ENCODE data around the gene PTPN14.

PTPN14 gene

GRCh38 chr1:214338212-214338611 is 213.2 kb downstream of the PTPN14 start:
- no peak for TF ChIP-seq SPI1 (IDR thresholded peaks at IDR 0.05; ENCODE audit: borderline replicate concordance, low read depth)
- no peak for TF ChIP-seq GABPA (IDR thresholded peaks at IDR 0.05; ENCODE audit: low read depth)
- no peak for TF ChIP-seq POLR2AphosphoS5 (IDR thresholded peaks at IDR 0.05; ENCODE audit: low read depth)
- no peak for TF ChIP-seq REST (IDR thresholded peaks at IDR 0.05; ENCODE audit: insufficient replicate concordance, low read depth)
- TF ChIP-seq CTCF (IDR thresholded peaks at IDR 0.05; ENCODE audit: insufficient read depth, low read length): no peak
- no peak overlapping the region for H3K27ac ChIP-seq (replicated peaks)
- H3K4me3 ChIP-seq (replicated peaks; ENCODE audit: insufficient read depth, low read length): no peak overlapping the region
- no peak for DNase-seq (ENCODE audit: low read depth in 1 of 2, low spot score in 1 of 2)
- no peaks in the 10 kb centered on the region for H3K27me3 ChIP-seq (ENCODE audit: insufficient read depth, poor library complexity, severe bottlenecking)

- Histone ChIP-seq H3K4me3 (replicated peaks; ENCODE audit: insufficient read depth, low read length) (no peak overlapping the region), H3K27me3 (ENCODE audit: insufficient read depth, poor library complexity, severe bottlenecking) (no peaks in the 10 kb centered on the region), H3K27ac (replicated peaks) (no peak overlapping the region)
- TF ChIP-seq POLR2AphosphoS5 (IDR thresholded peaks at IDR 0.05; ENCODE audit: low read depth): no peak
- TF ChIP-seq REST (IDR thresholded peaks at IDR 0.05; ENCODE audit: insufficient replicate concordance, low read depth): no peak
- TF ChIP-seq GABPA (IDR thresholded peaks at IDR 0.05; ENCODE audit: low read depth): no peak
- no peak for TF ChIP-seq SPI1 (IDR thresholded peaks at IDR 0.05; ENCODE audit: borderline replicate concordance, low read depth)
- no peak for TF ChIP-seq CTCF (IDR thresholded peaks at IDR 0.05; ENCODE audit: insufficient read depth, low read length)
- no peak for DNase-seq (ENCODE audit: low read depth in 1 of 2, low spot score in 1 of 2)
Observed at GRCh38 chr1:214337511-214337910, 213.9 kb downstream of the PTPN14 start.

GRCh38 chr1:214337015-214337414 is 214.4 kb downstream of the PTPN14 start:
- Histone ChIP-seq H3K27ac (replicated peaks) (no peak overlapping the region), H3K4me3 (replicated peaks; ENCODE audit: insufficient read depth, low read length) (no peak overlapping the region), H3K27me3 (ENCODE audit: insufficient read depth, poor library complexity, severe bottlenecking) (no peaks in the 10 kb centered on the region)
- TF ChIP-seq REST (IDR thresholded peaks at IDR 0.05; ENCODE audit: insufficient replicate concordance, low read depth) (no peak), POLR2AphosphoS5 (IDR thresholded peaks at IDR 0.05; ENCODE audit: low read depth) (no peak), GABPA (IDR thresholded peaks at IDR 0.05; ENCODE audit: low read depth) (no peak), SPI1 (IDR thresholded peaks at IDR 0.05; ENCODE audit: borderline replicate concordance, low read depth) (no peak), CTCF (IDR thresholded peaks at IDR 0.05; ENCODE audit: insufficient read depth, low read length) (no peak)
- no peak for DNase-seq (ENCODE audit: low read depth in 1 of 2, low spot score in 1 of 2)
